LNCaP clone FGC (cell line): ENCODE results near the gene S100PBP.

ENCODE experiments used
- DNase-seq: peaks from one replicate; pipeline ENCODE4 v3.0.0-alpha.2; 2011; ENCODE audit warnings: low read depth
- H3K4me3 ChIP-seq: 2 replicates; pipeline ENCODE4 v1.5.1; 2011; ENCODE audit warnings: mild to moderate bottlenecking, low read depth, low read length, control low read depth
- CTCF ChIP-seq: IDR thresholded peaks from 2 replicates; pipeline ENCODE4 v1.5.1; 2012; ENCODE audit warnings: mild to moderate bottlenecking; ENCODE audit not compliant: control insufficient read depth, insufficient read depth; ENCODE audit errors: extremely low read depth

S100PBP gene

GRCh38 chr1:32872192-32872460 is 54.7 kb downstream of the S100PBP start:
- no peak for TF ChIP-seq CTCF
- no peak for DNase-seq

GRCh38 chr1:32873484-32873883 is 56.0 kb downstream of the S100PBP start:
- no peak for TF ChIP-seq CTCF
- H3K4me3 ChIP-seq, result no peak overlapping the region
- no peak for DNase-seq

More at GRCh38 chr1:32872192-32872460, 54.7 kb downstream of the S100PBP start:
- no peak overlapping the region for H3K4me3 ChIP-seq

- H3K4me3 ChIP-seq, result no peak overlapping the region
- no peak for TF ChIP-seq CTCF
- no peak for DNase-seq
Observed at GRCh38 chr1:32874860-32875752, 57.7 kb downstream of the S100PBP start.

- TF ChIP-seq CTCF, result peak; percentile 87
- H3K4me3 ChIP-seq, result no peak overlapping the region
- DNase-seq, result no peak
Observed at GRCh38 chr1:32876341-32877210, 59.1 kb downstream of the S100PBP start.

GRCh38 chr1:32877211-32878110 is 60.0 kb downstream of the S100PBP start:
- no peak overlapping the region for H3K4me3 ChIP-seq
- TF ChIP-seq CTCF, result no peak
- DNase-seq, result no peak

- no peak for DNase-seq
- H3K4me3 ChIP-seq, result no peak overlapping the region
- TF ChIP-seq CTCF, result no peak
Observed at GRCh38 chr1:32878183-32878582, 60.7 kb downstream of the S100PBP start.
